Nucleus accumbens (tissue), 56 donors: ENCODE measurements around the gene ACOT7.
A peak's percentile ranks its signal among the peaks of the same experiment; 100 is the strongest.
"Not testable (repeated sequence)": the region's sequence is repeated elsewhere in the genome, so short reads cannot be mapped to it uniquely, and the experiment has no call there.

ENCODE experiments used
- DNase-seq, 56 donors: peaks; one replicate each; lab custom pipeline; 2025; lab: John Stamatoyannopoulos, UW

Gene ACOT7

DNA sequence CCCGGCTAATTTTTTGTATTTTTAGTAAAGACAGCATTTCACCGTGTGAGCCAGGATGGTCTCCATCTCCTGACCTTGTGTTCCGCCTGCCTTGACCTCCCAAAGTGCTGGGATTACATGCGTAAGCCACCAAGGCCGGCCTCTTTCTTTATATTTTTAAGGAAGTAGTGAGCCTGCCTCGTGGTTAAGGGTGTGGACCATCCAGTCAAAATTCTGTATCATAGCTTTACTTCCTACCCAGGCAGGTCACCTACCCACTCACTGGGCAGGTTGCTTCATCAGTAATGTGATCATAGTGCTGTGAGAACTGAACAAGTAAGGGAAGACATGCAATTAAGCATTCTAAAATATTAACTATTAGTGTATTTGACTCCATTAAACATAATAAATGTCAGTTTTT is 8.1 kb upstream of the ACOT7 start:
- no peak for DNase-seq

DNA sequence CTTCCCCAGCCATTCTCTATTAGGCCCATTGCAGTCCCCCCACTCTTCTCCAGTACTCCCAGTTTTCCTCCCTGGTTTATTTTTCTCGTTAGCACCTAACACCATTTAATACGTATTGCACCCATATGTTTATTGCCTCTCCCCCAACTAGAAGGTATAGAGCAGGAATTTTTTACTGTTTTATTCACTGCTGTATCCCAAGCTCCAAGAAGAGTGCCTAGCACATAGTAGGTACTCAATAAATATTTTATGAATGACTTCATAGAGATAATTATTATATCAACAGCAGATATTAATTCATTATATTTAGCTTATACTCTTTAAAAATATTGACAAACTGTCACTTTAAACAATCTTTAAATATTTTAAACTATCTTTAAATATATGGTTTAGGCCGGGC is 5.7 kb upstream of the ACOT7 start:
- DNase-seq = no peak

GRCh38 chr1:6397844-6398441 is 4.4 kb upstream of the ACOT7 start:
- DNase-seq = no peak

GRCh38 chr1:6396998-6397397 is 3.4 kb upstream of the ACOT7 start:
- no peak for DNase-seq

GRCh38 chr1:6395781-6396244 is 2.2 kb upstream of the ACOT7 start:
- not testable (repeated sequence) for DNase-seq

DNA sequence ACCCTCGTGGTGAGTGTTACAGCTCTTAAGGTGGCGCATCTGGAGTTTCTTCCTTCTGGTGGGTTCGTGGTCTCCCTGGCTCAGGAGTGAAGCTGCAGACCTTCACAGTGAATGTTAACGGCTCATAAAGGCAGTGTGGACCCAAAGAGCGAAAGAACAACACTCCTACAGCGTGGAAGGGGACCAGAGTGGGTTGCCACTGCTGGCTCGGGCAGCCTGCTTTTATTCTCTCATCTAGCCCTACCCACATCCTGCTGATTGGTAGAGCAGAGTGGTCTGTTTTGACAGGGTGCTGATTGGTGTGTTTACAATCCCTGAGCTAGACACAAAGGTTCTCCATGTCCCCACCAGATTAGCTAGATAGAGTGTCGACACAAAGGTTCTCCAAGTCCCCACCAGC is 1.6 kb upstream of the ACOT7 start:
- not testable (repeated sequence) for DNase-seq

DNA sequence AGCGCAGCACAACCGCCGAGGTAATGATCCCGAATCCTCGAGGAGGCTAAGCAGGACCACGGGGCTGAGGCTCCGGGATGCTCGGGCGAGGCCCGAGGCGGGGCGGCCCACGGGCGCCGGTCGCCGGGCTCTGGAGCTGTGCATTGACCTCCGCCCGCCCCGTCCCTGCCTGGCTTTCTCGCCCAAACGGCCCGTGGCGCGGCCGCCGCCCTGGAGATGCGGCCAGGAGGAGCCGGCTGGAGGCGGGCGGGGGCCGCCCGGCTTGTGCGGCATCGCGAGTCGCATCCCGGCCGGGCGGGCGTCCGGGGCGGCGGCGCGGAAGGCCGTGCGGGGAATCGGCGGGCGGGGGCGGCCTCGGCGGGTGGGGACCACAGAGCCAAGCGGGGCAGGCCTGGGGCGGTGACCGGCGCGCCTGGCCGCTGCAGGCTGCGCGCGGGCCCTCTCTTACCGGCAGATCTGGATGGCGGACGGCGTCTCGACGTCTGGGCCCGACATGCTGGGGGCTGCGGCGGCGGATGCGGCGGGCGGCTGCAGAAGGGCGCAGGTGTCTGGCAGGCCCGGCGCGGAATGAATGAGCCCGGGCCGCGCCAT is 663 bp downstream of the ACOT7 start:
- peak in 3 of 56 donors; percentile 22 to 59 (median 35) for DNase-seq

- peak in 8 of 56 donors; percentile 4 to 37 (median 14) for DNase-seq
Observed at GRCh38 chr1:6391951-6392808, 1.4 kb downstream of the ACOT7 start.

GRCh38 chr1:6389971-6390370 is 3.6 kb downstream of the ACOT7 start:
- no peak for DNase-seq

DNA sequence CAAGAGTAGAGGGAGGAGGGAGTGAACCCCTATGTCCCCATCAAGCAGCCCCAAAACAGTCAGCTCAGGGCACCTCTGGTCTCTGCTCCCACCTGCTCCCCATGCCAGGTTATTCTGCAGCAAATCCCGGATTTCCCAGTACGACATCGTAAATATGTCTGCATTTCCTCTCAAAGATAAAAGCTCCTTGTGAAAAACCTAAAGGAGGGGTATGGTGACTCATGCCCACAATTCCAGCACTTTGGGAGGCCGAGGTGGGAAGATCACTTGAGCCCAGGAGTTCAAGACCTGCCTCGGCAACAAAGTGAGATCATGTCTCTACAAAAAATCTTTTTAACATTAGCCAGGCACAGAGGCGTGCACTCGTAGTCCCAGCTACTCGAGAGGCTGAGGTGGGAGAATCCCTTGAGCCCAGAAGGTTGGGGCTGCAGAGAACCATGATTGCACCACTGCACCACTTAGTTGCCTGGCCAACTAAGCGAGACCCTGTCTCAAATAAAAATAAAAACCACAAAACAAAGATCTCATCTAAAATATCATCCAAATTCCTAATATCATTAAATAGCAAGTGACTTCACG is 7.1 kb downstream of the ACOT7 start:
- no peak for DNase-seq

- peak in 46 of 56 donors; percentile 15 to 73 (median 40) for DNase-seq
Observed at GRCh38 chr1:6385488-6386191, 7.9 kb downstream of the ACOT7 start.

DNA sequence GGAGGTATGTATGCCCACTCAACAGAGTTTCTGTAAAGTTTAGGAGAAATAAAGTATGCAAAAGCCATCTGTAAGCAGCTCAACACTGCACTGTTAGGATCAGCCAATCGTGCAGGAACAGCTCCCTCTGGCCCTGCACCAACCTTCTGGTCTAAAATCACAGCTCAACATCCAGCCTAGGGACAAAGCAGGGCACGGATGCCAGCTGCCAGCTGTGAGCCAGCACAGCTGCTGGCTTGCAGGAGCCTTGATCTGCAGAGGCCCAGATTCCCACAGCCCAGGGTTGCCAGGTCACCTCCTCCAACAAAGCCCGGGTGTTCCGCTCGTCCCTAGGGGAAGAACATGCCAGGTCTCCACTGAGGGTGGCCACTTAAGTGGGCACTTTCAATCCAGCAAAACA is 8.6 kb downstream of the ACOT7 start:
- peak in 54 of 56 donors; percentile 14 to 92 (median 68) for DNase-seq

GRCh38 chr1:6384135-6384534 is 9.4 kb downstream of the ACOT7 start:
- no peak for DNase-seq

- DNase-seq = no peak
Observed at GRCh38 chr1:6380037-6380436, 13.5 kb downstream of the ACOT7 start.

- no peak for DNase-seq
Observed at GRCh38 chr1:6378096-6378746, 15.3 kb downstream of the ACOT7 start.

DNA sequence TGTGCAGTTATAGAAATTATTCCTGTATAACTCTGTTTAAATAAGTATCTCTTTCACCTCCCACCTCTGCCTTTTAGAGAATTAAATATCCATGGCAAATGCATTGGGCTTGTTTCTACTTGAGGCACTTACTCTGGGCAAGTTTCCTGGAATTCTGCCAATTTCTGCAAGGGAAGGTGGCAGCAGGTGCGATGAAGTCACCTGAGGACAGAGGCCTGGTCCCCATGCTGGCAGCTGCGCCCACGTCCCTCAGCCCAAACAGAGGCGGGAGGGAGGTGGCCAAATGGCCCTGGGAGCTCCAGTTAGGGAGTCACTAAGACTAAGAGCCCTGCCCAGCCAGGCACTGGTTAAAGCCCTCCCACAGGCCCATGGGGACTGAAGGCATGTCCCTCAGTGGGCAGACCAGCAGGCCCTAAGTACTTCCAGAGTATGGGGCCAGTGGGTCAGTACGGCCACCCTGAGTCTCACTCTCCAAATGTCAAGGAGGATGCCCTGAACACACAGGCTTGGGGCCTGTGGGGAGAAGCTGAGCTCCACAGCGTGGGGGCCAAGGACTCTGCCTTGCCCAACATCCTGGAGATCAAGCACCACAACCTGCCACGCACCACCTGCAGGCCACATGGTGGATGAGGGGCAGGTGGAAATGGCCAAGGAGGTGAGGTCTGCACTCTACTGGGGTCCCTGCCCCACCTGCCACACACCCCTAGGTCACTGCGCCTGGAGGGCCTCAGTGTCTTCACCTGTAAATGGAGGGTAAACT is 19.4 kb downstream of the ACOT7 start:
- DNase-seq = no peak

DNA sequence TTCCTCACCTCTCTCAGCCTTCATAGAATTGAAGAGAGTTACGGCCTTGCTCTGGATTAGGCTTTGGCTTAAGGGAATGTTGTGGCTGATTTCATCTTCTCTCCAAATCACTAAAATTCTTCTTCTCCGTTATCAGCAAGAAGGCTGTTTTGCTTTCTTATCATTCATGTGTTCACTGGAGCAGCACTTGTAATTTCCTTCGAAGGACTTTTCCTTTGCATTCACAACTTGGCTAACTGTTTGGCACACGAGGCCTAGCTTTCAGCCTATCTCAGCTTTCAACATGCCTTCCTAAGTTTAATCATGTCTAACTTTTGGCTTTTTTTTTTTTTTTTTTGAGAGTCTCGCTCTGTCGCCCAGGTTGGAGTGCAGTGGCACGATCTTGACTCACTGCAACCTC is 21.3 kb downstream of the ACOT7 start:
- DNase-seq = not testable (repeated sequence)

- no peak for DNase-seq
Observed at GRCh38 chr1:6370006-6370405, 23.6 kb downstream of the ACOT7 start.

GRCh38 chr1:6367381-6368012 is 26.1 kb downstream of the ACOT7 start:
- peak in 12 of 56 donors; percentile 14 to 45 (median 25) for DNase-seq
